Fibroblast of pulmonary artery (primary cell): ENCODE results near the gene CXCL10.
A peak's percentile ranks its signal among the peaks of the same experiment; 100 is the strongest.

Source experiments
- DNase-seq: peaks from one replicate; pipeline ENCODE4 v3.0.0-alpha.2; 2010; ENCODE audit warnings: low read depth
- H3K4me3 ChIP-seq: replicated peaks from 2 replicates; pipeline ENCODE4 v1.5.1; 2011; ENCODE audit warnings: low read depth, mild to moderate bottlenecking, control low read depth, low read length, moderate library complexity
- CTCF ChIP-seq: IDR thresholded peaks from 2 replicates; pipeline ENCODE4 v1.5.1; 2011; ENCODE audit warnings: mild to moderate bottlenecking, control low read depth, low read length, inconsistent platforms; ENCODE audit errors: missing control alignments

The CXCL10 gene

DNA sequence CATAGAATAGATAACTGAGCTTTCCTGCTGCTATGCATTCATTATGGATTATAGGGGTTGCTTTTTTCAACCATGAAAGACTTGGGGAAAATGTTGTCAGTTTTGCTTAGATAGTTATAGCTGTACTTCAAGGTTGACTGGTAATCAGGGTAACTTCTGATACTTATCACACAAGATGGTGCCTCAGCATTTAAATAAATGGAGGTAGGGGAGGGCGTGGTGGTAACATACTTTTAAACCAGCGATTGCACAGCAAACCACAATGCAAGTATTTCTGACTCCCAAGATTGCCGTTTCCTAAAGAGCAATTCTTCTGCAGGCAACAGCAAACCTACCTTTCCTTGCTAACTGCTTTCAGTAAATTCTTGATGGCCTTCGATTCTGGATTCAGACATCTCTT lies 1.3 kb downstream of the CXCL10 start:
- H3K4me3 ChIP-seq, result no peak overlapping the region
- no peak for TF ChIP-seq CTCF
- no peak for DNase-seq

DNA sequence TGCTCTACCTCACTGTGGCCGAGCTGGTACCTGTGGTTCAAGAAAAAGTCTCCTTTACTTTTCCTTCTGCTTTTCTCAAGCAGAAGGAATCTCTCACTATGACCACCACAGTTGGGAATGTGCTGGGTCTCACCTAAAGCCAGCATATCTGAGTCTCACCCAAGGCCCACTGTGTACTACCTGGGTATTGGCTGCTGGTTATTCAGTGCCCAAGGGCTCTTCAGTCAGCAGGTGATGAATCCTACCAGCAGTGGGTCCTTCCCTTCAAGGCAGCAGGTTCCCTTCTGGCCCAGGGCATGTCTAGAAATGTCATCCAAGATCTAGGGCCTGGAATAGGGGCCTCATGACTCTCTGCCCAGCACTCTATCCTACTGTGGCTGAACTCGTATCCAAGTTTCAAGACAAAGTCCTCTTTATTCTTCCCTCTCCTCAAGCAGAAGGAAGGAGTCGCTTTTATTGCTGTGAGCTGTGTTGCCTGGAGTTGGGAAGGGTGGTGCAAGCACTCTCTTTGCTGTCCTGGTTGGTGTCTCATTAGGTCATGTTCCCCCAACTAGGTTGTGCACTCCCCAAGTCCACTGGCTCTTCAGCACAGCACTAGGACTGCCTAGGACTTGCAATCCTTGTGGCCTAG lies 6.1 kb downstream of the CXCL10 start:
- DNase-seq, result no peak
- TF ChIP-seq CTCF, result no peak

DNA sequence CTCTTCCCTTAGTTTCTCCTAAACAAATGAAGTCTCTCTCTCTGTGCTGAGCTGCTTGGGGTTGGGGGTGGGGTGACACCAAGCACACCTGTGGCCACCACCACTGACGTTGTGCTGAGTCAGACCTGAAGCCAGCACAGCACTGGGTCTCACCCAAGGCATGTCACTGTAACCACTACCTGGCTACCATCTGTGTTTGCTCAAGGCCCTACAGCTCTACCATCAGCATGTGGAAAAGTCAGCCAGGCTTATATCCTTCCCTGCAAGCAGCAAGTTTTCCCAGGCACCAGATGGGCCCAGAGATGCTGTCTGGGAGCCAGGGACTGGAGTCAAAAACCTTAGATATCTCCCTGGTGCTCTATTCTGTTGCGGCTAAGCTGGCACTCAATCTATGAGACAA lies 6.9 kb downstream of the CXCL10 start:
- TF ChIP-seq CTCF, result no peak
- H3K4me3 ChIP-seq, result no peak overlapping the region
- DNase-seq, result no peak

More for the DNA sequence above, 6.1 kb downstream of the CXCL10 start:
- no peak overlapping the region for H3K4me3 ChIP-seq

- H3K4me3 ChIP-seq, result no peak overlapping the region
- no peak for TF ChIP-seq CTCF
- DNase-seq, result no peak
These were observed 9.8 kb downstream of the CXCL10 start for GRCh38 chr4:76013540-76013939.

DNA sequence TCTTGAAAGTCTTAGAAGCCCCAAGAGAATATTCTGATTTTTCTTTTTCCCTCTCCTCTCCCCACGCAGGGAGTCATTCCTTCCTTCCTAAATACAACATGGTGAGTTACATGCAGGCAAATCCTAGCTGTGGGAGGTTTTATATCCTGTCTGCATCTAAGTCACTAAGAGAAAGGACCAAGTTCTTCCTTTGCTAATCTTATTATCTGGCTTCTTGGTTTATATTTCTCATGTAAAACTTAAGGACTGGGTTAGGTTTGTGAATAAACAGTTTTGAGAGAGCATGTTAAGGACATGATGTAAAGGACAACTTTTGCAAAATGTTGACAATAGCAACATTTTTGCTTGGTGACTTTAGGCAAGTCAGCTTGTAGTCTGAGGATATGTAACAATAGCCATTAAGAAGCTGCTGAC lies 10.9 kb downstream of the CXCL10 start:
- no peak for TF ChIP-seq CTCF
- no peak overlapping the region for H3K4me3 ChIP-seq
- DNase-seq, result peak; percentile 16

DNA sequence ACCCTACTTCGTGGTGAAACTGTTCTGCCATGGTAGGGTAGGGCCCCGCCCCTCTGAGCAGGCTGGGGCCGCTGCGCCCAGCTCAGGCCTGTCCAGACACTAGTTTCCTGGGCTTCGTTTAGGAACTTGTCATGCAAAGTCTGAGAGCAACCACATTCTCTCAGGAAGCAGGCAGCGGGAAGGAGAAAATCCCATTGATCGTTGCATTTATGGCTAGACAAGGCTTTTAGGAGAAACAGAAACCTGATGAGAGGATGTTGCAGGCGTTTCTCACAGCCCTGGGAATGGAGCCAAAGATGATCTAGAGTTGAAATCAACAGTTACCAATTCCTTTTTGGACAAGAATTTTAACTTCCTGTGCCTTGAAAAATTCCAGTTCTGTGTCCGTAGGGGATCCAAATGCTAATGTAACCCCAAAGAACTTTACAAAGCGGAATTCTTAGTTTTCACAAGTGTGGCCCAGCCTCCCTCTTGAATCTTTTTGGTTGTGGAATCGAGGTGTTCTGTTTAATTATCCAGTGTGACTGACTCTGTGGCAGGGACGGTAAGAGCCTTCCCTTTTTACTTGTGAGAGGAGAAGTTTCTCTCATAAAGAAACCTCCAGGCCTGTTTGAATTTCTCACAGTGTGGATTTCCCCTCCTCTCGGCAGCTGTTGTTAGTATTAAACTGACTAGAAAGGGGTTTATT lies 11.5 kb downstream of the CXCL10 start:
- peak; percentile 72 for DNase-seq
- peak overlapping the region; percentile 10 for H3K4me3 ChIP-seq
- no peak for TF ChIP-seq CTCF
